HCT116 (cell line): ENCODE measurements around the gene PTPMT1. TPM values are rescaled to one million over a fixed set of nuclear protein-coding genes. Genes with fewer than 3 reads are reported as not detected.
A peak's percentile ranks its signal among the peaks of the same experiment; 100 is the strongest.

Source experiments
- ATAC-seq: fragments of 200-7000 bp; cut with Tn5 transposase; 2 replicates; pipeline ENCODE4 v1.9.1; 2020; ENCODE audit warnings: mild to moderate bottlenecking, moderate library complexity
- BruUV-seq: library from RNA; stranded (reverse); fragments of 400-500 nt; replicated peaks from 2 replicates; lab custom pipeline; 2021; lab: Mats Ljungman, UMichigan
- CTCF ChIA-PET: fragments of 300-600 bp; sonication (Branson Sonifier 250); formaldehyde crosslinking; loops from one replicate; lab custom pipeline; 2021; ENCODE audit warnings: antibody characterized with exemption; lab: Charles Lee
- POLR2A ChIA-PET: fragments of 300-600, 350-600 bp; sonication (Branson Sonifier 250); formaldehyde crosslinking; loops from one replicate; lab custom pipeline; 2021; ENCODE audit warnings: antibody characterized with exemption; lab: Charles Lee
- RAD21 ChIA-PET, 2 experiments: fragments of 300-600 bp; sonication (Branson Sonifier 250); formaldehyde crosslinking; loops; one replicate each; lab custom pipeline; 2023; ENCODE audit warnings: low total read pairs in 2 of 2; ENCODE audit not compliant: uncharacterized antibody in 2 of 2, unreplicated experiment in 2 of 2, low non-redundant PET in 1 of 2; lab: Charles Lee
- DNase-seq: peaks from one replicate; pipeline ENCODE4 v3.0.0-alpha.2; 2010; ENCODE audit warnings: low read depth, low spot score
- H2AFZ ChIP-seq: fragments of 200-600 bp; shearing (Covaris generic), sonication (generic); 2 replicates; pipeline ENCODE4 v1.6.1; 2017; ENCODE audit warnings: low read depth, mixed run types, mixed read lengths, antibody characterized with exemption, low read length; ENCODE audit not compliant: poor library complexity, severe bottlenecking
- H3K27ac ChIP-seq: 2 replicates; pipeline ENCODE4 v1.5.1; 2012; ENCODE audit warnings: low read depth, low read length
- H3K27me3 ChIP-seq: fragments of 200-600 bp; sonication (generic); 2 replicates; pipeline ENCODE4 v1.6.1; 2016; ENCODE audit warnings: mixed run types, low read length, mixed read lengths; ENCODE audit not compliant: insufficient read depth
- H3K36me3 ChIP-seq, 2 experiments: fragments of 200-500 bp in 1 of 2; fragments of 200-600 bp in 1 of 2; sonication (Bioruptor generic) in 1 of 2; sonication (generic) in 1 of 2; 2 replicates each; pipeline versions ENCODE4 v1.5.1 to v1.6.1; 2014 to 2016; ENCODE audit warnings: low read length in 2 of 2, inconsistent platforms in 1 of 2, mixed read lengths in 1 of 2, mixed run types in 1 of 2; ENCODE audit not compliant: insufficient read depth in 2 of 2, control insufficient read depth in 1 of 2
- H3K4me1 ChIP-seq, 2 experiments: fragments of 200-600 bp in 1 of 2; sonication (generic) in 1 of 2; 2 replicates each; pipeline versions ENCODE4 v1.5.1 to v1.6.1; 2012 to 2017; ENCODE audit warnings: low read length in 2 of 2, inconsistent platforms in 1 of 2, mild to moderate bottlenecking in 1 of 2, mixed read lengths in 1 of 2, mixed run types in 1 of 2, moderate library complexity in 1 of 2; ENCODE audit not compliant: insufficient read depth in 2 of 2, control insufficient read depth in 1 of 2
- H3K4me2 ChIP-seq: fragments of 200-600 bp; sonication (generic); 2 replicates; pipeline ENCODE4 v1.6.1; 2017; ENCODE audit warnings: mixed run types, low read length, mixed read lengths
- H3K4me3 ChIP-seq, 2 experiments: fragments of 200-600 bp in 1 of 2; sonication (generic) in 1 of 2; replicated peaks in 1 of 2; 2 replicates each; pipeline ENCODE4 v1.5.1; 2011 to 2016; ENCODE audit warnings: low read length in 2 of 2, control low read depth in 1 of 2, low read depth in 1 of 2, mild to moderate bottlenecking in 1 of 2, mixed read lengths in 1 of 2, mixed run types in 1 of 2
- H3K79me2 ChIP-seq: fragments of 200-600 bp; sonication (generic); 2 replicates; pipeline ENCODE4 v1.6.1; 2017; ENCODE audit warnings: mild to moderate bottlenecking, mixed run types, low read length, moderate library complexity, mixed read lengths; ENCODE audit not compliant: insufficient read depth
- H3K9ac ChIP-seq: fragments of 200-600 bp; sonication (generic); 2 replicates; pipeline ENCODE4 v1.6.1; 2016; ENCODE audit warnings: low read length, mixed read lengths
- H3K9me2 ChIP-seq: fragments of 200-600 bp; sonication (generic), shearing (Covaris generic); 2 replicates; pipeline ENCODE4 v1.6.1; 2017; ENCODE audit warnings: mixed run types, mild to moderate bottlenecking, moderate library complexity; ENCODE audit not compliant: insufficient read depth
- H3K9me3 ChIP-seq, 2 experiments: fragments of 200-500 bp in 1 of 2; fragments of 200-600 bp in 1 of 2; sonication (Bioruptor generic) in 1 of 2; sonication (generic) in 1 of 2; 2 replicates each; pipeline ENCODE4 v1.6.1; 2014 to 2017; ENCODE audit warnings: low read length in 2 of 2, mixed read lengths in 2 of 2, inconsistent platforms in 1 of 2, low read depth in 1 of 2, mild to moderate bottlenecking in 1 of 2, mixed run types in 1 of 2, moderate library complexity in 1 of 2; ENCODE audit not compliant: control insufficient read depth in 1 of 2, insufficient read depth in 1 of 2
- H4K20me1 ChIP-seq: fragments of 200-600 bp; sonication (generic), shearing (Covaris generic); 2 replicates; pipeline ENCODE4 v1.6.1; 2017; ENCODE audit warnings: mixed run types, mild to moderate bottlenecking, moderate library complexity; ENCODE audit not compliant: insufficient read depth
- ATF3 ChIP-seq: IDR thresholded peaks from 2 replicates; pipeline ENCODE4 v1.6.1; 2012
- EGR1 ChIP-seq: IDR thresholded peaks from 2 replicates; pipeline ENCODE4 v1.6.1; 2012; ENCODE audit warnings: low read depth
- ELF1 ChIP-seq: IDR thresholded peaks from 2 replicates; pipeline ENCODE4 v1.6.1; 2012; ENCODE audit warnings: low read depth, borderline replicate concordance
- EZH2phosphoT487 ChIP-seq: fragments of 200-600 bp; IDR thresholded peaks from 2 replicates; pipeline ENCODE4 v1.6.1; 2018; ENCODE audit warnings: antibody characterized with exemption, borderline replicate concordance
- MAX ChIP-seq: IDR thresholded peaks from 2 replicates; pipeline ENCODE4 v1.6.1; 2012
- POLR2AphosphoS5 ChIP-seq: IDR thresholded peaks from 2 replicates; pipeline ENCODE4 v1.6.1; 2011; ENCODE audit warnings: mild to moderate bottlenecking, low read depth, low read length, moderate library complexity
- REST ChIP-seq: IDR thresholded peaks from 2 replicates; pipeline ENCODE4 v1.6.1; 2012; ENCODE audit warnings: low read depth
- SRF ChIP-seq: IDR thresholded peaks from 2 replicates; pipeline ENCODE4 v1.6.1; 2012; ENCODE audit warnings: low read depth
- ZFX ChIP-seq: fragments of 450-650 bp; IDR thresholded peaks from 2 replicates; pipeline ENCODE4 v1.6.1; 2017
- ZNF274 ChIP-seq: fragments of 200-500 bp; sonication (Bioruptor generic); IDR thresholded peaks from 2 replicates; pipeline ENCODE4 v1.6.1; 2014; ENCODE audit warnings: mild to moderate bottlenecking, low read depth, low read length, inconsistent platforms
- intact Hi-C: fragments of 100-400 bp; cut with micrococcal nuclease; formaldehyde crosslinking; loops from 2 replicates; pipeline ENCODE4 v1.10.0; 2022
- total RNA-seq: library from RNA; stranded (reverse); gene quantifications from one replicate; pipeline ENCODE4 v1.2.1, GENCODE V29; 2021; ENCODE audit not compliant: unreplicated experiment

PTPMT1 gene
- total RNA-seq, 1 experiment from 2014 or later = 71.6 TPM

- Histone ChIP-seq H3K4me3 (no peak overlapping the region), H2AFZ (no peak overlapping the region), H3K4me1 (peaks cover 0 to 7% of the 10 kb centered on the region in 2 experiments; a peak in 3 of 4 replicates), H3K79me2 (peaks cover 81% of the 10 kb centered on the region), H4K20me1 (no peaks in the 10 kb centered on the region), H3K9ac (no peak overlapping the region), H3K27me3 (no peaks in the 10 kb centered on the region), H3K4me2 (no peak overlapping the region), H3K27ac (no peak overlapping the region), H3K36me3 (peaks cover 43 to 45% of the 10 kb centered on the region in 2 experiments; a peak in 3 of 4 replicates), H3K9me2 (no peaks in the 10 kb centered on the region), H3K9me3 (no peaks in the 10 kb centered on the region)
- BruUV-seq = no TSS peak
- ATAC-seq (no peak), DNase-seq (no peak)
- no peak for TF ChIP-seq ZFX
- intact Hi-C loops = no loop called here
- POLR2A ChIA-PET = no interaction called here
- CTCF ChIA-PET = no interaction called here
- RAD21 ChIA-PET = no interaction called here
Observed at GRCh38 chr11:47571357-47571729, 5.9 kb downstream of the PTPMT1 start.

- ChIA-PET CTCF (interaction anchor here (0.5 kb wide), 1 partner anchor 37 kb away, joined by 3 read pairs; no protein-coding TSS in a partner anchor), RAD21 (no interaction called here), POLR2A (no interaction called here)
- H3K4me2 ChIP-seq = no peak overlapping the region
- peaks cover 0 to 2% of the 10 kb centered on the region in 2 experiments; a peak in 2 of 4 replicates for H3K4me1 ChIP-seq
- intact Hi-C loops = no loop called here
- no peak overlapping the region for H2AFZ ChIP-seq
- H3K4me3 ChIP-seq = no peak overlapping the region
- BruUV-seq = TSS peak; percentile 4
- no peaks in the 10 kb centered on the region for H3K27me3 ChIP-seq
- no peak overlapping the region for H3K9ac ChIP-seq
- no peaks in the 10 kb centered on the region for H3K9me3 ChIP-seq
- ATAC-seq = no peak
- no peaks in the 10 kb centered on the region for H3K9me2 ChIP-seq
- DNase-seq = no peak
- H3K27ac ChIP-seq = no peak overlapping the region
- TF ChIP-seq POLR2AphosphoS5 (no peak), SRF (no peak), MAX (no peak), REST (no peak), EGR1 (no peak), ZNF274 (no peak), ATF3 (no peak), ELF1 (no peak), EZH2phosphoT487 (no peak)
- no peaks in the 10 kb centered on the region for H4K20me1 ChIP-seq
- H3K79me2 ChIP-seq = peaks cover 77% of the 10 kb centered on the region
- peaks cover 43 to 45% of the 10 kb centered on the region in 2 experiments; a peak in 3 of 4 replicates for H3K36me3 ChIP-seq
Observed at GRCh38 chr11:47571895-47572294, 6.5 kb downstream of the PTPMT1 start.
